ENCODE measurements around the gene CDH13.

- no peak for TF ChIP-seq CTCF (conservative IDR thresholded peaks at IDR 0.05)
- TF ChIP-seq ZFX (IDR thresholded peaks at IDR 0.05), result no peak
These were observed 340.7 kb downstream of the CDH13 start for GRCh38 chr16:82967424-82967823.
